ENCODE results near the gene FKRP.

The FKRP gene

DNA sequence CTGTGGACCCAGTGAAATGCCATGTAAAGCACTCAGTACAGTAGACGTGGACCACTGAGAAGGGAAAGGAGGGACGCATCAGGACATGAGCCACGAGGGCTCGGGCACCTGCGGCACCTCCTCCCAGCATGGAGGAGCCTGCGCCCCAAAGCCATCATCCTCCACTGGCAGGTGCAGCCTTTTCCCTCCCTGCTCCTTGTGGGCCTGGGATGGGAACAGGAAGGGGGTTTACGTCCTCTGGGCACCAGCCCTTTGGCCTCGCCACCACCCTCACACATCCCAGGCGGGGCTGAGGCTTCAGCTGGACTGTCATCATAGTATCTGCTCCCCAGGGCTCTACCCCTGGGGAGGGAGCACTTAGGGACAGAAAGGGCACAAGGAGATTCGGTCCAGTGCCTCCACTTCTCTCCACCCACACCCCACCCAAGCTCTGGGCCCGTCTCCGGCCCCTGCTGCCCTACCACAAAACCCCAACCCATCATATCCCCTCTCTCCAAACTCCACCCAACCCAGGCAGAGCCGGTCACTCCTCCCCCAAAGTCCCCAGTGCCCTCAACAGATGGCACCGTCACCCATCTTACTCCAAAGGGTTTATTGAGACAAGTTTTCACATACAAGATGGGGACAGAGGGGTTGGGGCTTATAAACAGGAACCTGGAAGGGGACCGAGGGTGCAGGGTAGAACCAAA, 26.8 kb upstream of the FKRP start:
- no peak for DNase-seq (ENCODE audit: low read depth)

DNA sequence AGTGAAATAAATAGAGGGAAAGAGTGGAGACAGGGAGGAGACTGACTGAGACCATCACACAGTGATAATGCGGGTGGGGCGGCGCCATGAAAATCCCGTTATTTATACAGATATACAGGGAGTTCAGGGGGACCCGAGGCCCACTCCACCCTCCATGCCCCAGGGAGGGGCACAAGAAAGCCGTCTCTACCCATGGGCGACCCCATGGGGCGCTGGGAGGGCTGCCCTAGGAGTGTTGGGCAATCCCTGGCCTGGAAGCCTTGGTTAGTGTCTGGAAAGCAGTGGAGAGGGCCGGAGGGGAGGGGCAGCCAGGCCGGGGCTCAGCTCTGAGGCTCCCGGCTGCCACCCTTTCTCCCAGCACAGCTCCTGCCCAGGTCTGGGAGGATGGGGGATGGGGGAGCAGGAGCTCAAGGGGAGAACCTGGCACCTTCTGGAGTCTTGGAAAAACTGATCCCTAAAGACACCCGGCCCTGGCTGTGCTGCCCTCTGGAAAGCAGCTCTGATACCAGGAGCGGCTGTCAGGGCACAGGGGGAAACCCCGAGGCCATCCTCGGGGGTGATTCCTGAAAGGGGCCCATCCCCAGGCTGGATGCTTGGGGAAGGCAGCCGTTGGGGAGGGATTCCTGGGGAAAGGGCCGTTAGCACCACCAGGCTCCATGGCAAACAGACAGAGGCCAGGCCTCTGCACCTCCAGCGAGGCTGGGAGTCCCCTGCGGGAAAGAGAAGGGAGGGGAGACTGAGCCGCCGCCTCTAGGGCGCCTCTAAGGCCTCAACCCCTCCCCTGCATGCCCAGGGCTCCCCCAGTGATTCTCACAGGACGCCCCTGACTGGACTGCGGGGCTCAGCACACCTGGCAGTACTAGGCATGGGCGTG, 26.0 kb upstream of the FKRP start:
- DNase-seq (ENCODE audit: low read depth): no peak

DNA sequence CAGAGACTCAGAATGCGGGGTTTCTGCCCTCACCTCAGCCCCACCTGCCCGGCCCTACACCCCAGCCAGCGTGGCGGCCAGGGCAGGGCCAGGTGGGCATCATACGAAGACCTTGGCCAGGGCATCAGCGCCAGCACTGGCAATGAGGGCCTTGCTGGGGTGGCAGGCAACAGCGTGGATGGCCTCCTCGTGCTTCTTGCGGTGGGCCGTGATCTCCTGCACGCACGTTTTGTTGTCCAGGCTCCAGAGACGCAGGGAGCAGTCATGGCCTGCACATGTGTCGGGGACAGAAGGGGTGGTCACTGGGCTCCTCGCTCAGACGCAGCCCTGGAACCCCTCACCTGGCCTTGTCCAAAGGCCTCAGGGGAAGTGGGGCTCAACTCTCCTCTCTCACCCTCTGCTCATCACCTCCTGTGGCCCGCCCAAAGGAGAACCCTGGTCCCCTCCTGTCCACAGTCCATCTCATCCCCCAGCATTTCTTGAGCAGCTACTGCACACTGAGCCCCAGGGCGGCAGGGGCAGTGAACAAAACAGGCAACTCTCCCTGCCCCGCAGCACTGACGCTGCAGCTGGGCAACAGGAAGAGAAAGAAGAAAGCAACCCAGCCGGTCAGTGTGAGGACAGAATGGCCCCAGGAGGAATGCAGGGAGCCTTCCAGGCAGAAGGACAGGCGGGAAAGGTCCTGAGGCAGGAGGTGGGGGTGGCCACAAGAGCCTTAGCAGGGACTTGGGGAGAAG, 25.2 kb upstream of the FKRP start:
- no peak for DNase-seq (ENCODE audit: low read depth)

DNA sequence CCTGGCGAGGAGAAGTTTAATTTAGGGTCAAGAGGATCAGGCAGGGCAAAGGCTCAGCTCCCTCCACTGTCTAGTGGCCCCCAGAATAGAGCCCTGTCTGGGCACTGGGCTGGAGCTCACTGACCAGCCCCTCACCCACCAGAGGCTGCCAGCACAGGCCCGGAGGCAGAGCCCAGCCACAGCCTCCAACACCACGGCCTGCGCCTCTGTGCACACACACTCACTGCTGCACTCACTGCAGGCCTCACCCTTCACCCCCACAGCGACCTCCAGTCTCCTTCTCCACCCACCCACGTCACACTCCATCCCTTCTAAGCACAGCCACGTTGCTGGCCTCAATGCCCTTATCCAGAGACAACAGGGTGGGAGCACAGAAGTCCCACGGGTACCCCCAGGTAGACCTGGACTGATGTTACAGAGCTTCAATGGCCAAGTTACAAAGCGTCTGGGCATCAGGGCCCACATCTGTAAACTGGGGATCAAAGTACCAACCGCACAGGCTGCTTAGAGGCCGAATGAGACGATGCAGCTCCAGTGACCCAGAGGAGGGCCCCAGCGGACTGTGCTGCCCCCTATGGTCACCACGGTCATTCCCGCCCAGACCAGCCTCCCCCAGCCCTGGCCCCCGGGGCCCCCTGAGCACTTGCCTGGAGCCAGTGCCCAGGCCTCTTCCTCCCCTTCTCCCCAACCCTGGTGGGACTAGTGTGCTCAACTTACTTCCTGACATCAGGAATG, 24.4 kb upstream of the FKRP start:
- no peak for DNase-seq (ENCODE audit: low read depth)

DNA sequence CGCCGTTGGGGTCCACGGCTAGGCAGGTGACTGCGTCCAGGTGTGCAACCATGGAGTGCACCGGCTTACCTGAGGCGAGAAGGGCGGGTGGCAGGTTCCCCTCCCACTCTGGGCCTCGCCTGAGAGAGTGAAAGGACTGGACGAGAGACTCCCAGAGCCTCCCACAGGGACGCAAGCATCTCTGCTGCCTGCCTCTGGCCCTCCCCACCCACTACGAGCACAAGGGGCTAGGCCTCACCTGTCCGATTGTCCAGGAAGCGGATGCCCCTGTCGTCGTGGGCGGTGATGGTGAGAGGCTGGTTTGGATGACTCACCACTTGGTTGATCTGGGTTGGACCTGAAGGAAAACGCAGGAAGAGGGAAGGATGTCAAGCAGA, 23.9 kb upstream of the FKRP start:
- no peak for DNase-seq (ENCODE audit: low read depth)

DNA sequence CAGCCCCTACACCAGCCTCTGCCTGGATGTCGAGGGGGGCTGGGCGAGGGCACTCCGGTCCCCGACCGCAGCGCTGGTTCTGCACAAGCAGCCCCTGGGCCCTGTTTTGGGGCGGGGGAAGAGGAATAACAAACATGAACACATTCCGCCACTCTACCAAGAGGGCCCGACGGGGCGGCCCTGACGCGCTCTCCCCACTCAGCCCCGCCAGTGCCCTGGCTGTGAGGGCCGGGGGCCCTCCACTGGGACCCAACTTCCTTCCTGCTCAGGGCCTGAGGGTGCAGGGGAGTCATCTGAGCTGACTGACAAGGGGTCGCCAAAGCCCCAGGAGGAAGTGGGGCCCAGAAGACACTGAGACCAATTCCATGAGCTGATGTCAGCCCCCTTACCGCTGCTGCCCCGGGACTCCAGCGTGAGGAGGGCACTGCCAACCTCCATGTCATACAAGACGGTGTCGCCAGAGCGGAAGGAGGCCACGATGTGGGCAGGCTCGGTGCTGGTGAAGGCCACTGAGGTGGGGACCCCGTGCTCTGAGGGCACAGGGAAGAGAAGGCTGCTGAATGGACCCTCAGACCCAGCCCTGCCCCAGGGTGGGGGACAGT, 23.3 kb upstream of the FKRP start:
- DNase-seq (ENCODE audit: low read depth): no peak

DNA sequence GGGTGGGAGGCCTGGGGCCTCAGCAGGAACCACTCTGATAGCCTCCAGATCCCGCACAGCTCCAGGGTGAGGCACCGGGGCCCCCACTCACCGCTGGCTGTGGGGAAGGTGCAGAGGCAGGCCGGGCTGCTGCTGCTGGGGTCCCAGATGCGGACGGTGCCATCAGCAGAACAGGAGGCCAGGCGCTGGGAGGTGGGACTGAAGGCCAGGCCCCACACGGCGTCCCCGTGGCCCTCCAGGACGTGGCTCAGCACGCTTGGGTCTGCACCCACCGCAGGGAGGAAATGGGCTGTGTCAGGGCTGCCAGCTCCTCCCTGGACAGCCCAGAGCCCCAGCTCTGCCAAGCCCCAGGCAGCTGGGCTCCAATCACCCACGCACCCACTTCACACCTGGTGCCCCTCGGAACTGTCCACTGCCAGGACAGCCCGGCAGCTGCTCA, 22.8 kb upstream of the FKRP start:
- no peak for DNase-seq (ENCODE audit: low read depth)

DNA sequence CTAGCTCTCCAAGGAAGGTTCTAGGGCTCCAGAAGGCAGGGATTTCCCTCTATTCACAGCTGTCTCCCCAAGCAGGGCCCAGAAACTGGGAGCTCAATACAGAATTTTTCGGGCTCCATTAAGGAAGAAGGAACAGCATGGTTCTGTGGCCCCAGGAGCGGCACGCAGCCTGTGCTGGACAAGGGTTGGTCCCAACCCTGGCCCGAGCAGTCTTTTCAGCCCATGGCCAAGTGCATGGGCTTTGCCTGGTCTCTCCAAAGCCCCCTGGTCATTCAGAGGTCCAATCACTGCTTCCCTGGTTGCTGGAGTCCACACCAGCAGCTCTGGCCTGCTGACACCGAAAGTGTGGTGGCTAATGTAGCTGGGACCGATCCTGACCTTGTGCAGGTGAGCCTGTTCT, 22.4 kb upstream of the FKRP start:
- no peak for DNase-seq (ENCODE audit: low read depth)

DNA sequence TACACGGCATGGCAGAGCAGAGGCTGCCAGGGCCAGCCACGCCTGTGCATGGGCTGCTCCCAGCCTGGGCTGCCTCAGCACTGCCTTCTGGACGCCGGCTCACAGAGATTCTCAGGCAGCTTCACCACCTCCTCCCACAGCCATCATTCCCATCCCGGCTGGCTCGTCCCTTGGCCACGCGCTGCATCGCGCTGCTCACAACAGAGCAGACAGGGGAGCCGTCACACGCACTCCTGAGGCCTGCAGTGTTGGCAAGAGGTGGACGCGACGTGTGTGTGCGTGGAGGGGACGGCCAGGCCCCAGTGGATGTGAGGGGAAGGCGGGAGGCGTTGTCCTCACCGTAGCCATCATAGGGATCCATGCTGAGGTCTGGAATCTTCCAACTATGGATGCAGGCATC, 21.4 kb upstream of the FKRP start:
- DNase-seq (ENCODE audit: low read depth): no peak

DNA sequence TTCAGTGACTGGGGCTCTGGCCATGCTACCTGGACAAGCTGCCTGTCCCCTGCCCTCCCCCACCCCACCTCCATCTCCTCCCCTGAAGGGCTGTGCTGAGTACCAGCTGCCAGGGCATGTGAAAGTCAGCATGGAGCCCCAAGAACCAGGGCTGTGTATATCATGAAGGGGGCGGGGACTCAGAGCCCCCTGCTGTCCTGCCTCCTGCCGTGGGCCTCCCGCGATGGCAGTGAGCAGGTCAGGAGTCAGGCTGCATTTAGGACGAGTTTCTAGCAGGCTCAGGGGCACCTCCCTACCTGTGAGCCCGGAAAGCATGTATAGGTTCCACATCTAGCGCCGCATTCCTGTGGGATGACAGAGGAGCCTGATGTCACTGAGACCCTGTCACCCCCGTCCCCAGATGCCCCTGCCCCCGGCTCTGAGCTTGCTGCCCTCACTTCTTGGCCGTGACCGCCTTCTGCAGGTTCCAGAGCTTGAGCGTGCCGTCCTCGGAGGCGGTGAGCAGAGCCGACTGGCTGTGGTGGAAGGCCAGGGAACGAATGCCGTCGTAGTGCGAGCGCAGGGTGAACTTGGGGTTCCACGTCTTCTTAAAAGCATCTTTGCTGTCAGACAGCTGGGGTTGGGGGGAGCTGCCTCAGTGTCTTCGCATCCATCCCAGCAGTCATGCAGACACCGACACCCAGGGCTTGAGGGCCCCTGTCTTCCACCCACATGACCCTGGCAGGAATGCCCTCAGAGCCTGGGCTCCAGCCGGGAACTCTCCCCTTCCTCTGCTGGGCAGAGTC, 20.6 kb upstream of the FKRP start:
- no peak for DNase-seq (ENCODE audit: low read depth)

DNA sequence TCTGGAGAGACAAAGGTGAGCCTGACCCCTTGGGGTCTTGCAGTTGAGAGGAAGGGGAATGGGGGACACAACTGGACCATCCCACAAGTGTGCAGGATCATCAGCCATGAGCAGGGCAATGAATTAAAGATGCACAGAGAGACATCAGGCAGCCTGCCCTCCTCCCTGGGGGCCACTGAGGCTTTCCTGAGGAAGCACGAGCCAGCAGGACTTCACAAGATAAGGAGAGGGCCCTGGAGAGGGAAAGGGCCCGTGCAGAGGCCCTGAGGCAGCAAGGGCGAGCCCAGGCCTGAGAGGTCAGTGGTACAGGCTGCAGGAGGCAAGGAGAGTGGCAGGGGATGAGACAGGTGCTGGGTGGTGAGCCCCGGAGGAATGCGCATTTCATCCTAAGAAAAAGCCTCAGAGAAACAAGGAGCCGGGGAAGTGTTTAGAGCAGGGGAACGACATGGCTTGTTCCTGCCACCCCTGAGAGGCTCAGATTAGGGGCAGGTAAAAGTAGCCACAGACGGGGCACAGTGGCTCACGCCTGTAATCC, 19.9 kb upstream of the FKRP start:
- DNase-seq (ENCODE audit: low read depth): no peak

DNA sequence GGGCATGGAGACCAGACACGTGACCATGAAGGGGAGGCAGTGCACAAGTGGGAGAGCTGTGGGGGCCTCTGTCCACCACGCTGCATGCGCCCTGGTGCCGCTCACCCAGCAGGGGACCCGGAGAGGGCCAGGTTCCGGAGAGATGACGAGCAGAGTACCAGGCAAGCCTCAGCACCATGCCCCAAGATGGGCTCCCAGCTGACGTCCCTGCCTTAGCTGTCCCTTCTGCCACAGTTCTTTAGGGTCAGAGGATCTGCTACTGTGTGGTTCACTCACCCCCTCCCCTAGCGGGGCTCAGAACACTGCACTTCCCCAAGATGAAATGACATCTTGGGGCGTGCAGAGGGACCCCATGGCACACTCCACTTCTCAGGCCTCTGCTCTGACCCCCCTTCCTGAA, 19.3 kb upstream of the FKRP start:
- no peak for DNase-seq (ENCODE audit: low read depth)

DNA sequence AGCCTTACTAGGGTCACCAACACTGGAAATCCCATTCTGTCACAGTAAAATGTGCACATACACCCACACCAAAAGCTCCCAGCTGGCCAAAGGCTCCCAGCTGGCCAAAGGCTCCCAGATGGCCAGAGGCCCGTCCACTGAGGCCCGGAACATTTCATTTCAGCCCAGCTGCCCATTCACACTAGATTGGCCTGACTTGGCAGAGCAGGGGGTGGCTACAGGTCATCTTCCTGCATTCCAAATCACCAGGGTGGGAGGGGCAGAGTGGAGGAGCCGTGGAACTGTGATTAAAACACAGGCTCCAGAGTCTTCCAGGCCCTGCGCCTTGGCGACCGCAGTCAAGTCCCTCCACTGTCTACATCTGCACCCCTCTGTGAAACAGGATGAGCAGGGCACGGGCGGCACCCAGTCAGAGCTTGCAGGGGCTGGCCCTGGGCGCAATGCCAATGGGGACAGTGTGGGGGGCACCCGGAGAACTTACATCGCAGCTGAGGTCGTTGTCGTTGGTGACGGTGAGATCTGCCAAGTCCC, 18.8 kb upstream of the FKRP start:
- DNase-seq (ENCODE audit: low read depth): no peak

DNA sequence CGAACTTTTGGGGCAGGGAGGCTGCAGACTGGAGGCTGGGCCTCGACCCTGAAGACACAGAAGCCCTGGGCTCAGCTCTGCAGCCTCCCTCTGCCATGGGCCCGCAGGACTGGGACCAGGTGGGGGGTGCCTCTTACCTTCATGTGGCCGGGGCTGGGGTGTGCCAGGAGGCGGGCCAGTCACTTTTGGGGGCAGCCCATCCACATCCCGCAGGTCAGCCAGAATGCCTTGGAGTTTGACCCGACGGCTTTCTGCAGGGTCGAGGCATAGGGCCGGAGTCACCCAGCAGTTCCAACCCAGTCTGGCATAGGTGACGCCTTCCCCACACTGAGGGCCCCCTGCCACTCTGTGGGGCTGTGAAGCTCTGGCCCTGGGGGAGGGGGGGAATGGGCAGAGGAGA, 18.1 kb upstream of the FKRP start:
- no peak for DNase-seq (ENCODE audit: low read depth)

DNA sequence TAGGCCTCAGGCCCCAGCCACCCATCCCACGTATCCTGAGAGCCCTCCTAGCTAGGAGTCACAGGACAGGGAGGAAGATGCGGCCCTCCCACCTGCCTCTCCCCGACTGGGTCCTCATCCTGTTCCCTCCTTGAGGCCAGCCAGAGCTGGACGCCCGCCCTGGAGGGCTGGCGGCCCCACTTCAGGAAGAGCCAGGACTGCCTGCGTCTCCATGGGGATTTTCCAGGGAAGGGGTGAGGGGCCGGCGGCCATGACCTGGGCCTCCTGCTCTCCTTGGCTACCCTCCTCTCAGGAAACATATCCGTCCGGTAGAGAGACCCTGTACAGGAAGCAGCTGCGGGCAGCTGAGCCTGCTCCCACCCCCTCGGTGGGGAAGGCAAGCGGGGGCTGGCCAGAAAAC, 17.6 kb upstream of the FKRP start:
- DNase-seq (ENCODE audit: low read depth): no peak

DNA sequence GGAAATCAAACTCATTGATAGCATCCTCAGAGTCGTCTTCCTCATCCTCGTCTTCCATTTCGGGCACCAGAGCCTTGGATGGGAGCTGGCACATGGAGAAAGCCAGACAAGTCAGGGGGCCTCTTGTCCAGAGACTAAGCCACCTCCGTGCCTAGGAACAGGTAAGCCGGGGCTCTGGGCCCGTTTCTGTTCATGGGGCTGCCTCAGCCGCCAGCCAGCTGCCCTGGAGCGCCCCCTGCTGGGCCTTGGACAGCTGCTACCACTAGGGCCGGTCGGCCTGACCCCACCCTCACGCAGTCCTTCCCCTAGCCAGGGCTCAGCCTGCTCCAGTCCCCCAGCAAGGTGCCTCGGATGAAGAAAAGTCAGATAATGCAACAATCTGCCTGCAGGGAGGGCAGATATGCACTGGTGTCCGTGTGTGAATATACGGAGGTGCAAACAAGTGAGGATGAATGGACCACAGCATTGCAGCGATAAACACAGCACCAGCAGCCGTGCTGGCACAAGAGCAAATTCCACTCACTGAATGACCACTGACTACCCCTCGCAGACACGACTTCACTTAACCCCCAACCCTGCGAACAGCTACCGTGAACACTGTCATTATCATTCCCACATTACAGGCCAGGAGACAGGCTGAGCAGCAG, 17.0 kb upstream of the FKRP start:
- DNase-seq (ENCODE audit: low read depth): peak; percentile 72

DNA sequence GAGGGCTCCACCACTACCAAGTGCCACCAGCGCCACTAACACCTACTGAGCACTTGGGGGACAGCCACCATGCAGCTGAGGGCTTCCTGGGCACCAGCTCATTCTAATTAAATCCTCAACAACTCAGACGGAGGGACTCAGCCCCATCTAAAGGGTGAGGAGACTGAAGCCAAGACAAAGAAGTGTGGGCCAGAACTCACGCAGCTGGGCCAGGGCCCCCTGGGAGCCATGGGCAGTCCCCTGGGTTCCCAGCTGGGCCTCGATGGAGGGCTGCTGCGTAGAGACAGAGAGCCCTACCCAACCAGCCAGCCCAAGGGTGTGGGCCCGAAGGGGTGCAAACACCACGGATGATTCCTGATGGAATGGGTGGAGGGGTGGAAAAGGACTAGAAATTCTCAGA, 16.2 kb upstream of the FKRP start:
- no peak for DNase-seq (ENCODE audit: low read depth)

DNA sequence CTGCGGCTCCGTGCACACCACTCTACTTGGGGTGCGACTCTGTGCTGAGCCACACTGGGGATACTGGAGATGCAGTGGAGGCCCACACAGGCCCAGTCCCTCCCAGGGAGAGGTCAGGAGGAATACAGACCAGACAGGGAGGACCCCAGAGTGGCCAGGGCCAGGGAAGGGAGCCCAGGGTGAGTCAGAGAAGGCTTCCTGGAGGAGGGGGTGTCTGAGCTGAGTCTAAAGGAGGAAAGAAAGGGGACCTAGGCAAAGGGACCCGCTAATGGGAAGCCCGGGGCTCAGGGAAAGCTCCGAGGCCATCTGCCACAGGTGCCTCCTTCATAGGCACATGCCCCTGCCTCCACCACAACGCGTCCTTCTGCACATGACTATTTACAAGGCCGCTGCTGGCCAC, 15.7 kb upstream of the FKRP start:
- no peak for DNase-seq (ENCODE audit: low read depth)

DNA sequence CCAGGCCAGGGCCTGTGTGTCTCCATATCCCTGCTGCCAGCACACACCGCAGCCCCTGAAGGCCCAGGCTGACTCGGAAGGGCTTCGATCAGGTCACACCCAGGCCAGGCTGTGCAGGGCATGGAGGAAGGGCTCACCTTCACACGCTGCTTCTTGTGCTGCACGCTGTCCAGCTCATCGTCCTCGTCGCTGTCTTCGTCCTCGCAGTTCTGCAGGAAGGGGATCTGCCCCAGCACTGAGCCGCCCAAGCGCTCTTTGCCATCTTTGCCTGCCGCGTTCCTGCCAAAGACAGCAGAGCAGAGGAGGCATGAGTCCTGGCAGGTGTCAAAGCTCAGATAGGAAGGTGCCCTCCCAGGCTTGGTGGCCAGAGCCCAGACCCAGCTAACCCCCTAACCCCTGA, 15.3 kb upstream of the FKRP start:
- DNase-seq (ENCODE audit: low read depth): no peak

DNA sequence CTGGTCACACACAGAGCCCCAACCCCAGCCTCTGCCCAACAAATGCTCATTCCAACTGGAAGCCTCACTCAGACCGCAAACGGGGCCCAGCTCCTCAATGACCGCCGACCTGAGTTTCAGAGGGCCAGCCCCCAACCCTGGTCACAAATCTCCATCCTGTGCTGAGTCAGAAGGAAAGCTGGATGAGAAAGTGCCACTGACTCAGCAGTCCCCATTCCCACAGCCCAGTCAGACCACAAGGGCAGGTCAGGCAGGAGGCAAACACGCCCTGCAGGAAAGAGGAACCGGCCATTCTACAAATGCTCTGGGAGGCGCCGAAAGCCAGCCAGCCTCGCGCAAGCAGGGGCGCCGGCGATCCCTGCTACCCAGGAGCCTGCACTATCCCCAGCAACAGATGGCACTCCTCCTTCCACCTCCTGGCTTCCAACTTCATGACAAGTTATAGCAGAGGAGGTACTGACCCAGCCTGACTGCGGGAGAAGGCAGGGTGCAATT, 14.8 kb upstream of the FKRP start:
- no peak for DNase-seq (ENCODE audit: low read depth)
